ENCODE data around the gene PDE7B. TPM values are rescaled to one million over a fixed set of nuclear protein-coding genes. Genes with fewer than 3 reads are reported as not detected.
A peak's percentile ranks its signal among the peaks of the same experiment; 100 is the strongest.

The PDE7B gene
- total RNA-seq (2014; rRNA removed; shearing (Covaris generic)) = 0.17 and 0.65 TPM in 2 replicates

DNA sequence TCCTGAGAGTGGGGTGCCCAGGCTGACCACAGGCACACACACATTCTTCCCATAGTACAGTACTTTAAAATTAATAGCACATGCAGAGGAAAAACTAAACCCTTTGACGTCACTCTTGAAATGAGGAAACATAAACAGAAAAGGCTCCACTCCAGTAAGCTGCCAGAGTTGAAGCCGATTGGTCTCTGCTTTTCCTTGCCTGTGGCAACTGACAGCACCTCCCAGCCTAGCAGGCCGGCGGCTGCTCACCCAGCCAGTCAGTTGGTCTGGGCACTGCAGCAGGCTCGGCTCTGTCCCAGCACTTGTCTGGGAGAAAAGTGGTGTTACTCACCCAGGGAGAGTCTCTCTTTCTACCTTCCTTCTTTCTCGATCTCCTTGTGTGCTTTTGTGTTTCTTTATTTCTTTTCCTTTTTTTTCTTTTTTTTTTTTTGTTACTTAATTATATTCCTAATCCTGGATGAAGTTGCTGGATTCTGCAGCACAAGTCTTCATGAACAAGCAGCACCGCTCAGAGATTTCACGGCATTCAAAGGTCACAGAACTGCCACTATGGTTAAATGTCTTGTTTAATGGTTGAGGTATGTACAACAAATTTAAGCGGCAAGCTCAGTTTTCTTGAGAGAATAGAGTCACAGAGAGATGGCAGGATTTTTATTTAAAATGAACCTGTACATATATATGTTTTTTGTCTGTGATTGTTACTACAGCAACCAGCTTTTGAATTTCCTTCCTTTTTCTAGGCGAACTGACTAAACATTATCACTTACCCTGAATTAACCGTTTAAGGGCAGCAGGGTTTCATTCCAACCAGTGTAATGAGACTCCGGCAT is at the start of gene PDE7B:
Gene PDE7B, plus strand, starts transcription at position 260 of the 830 bp plus-strand sequence.
- DNase-seq (ENCODE audit: low read depth) = peak; percentile 88

DNA sequence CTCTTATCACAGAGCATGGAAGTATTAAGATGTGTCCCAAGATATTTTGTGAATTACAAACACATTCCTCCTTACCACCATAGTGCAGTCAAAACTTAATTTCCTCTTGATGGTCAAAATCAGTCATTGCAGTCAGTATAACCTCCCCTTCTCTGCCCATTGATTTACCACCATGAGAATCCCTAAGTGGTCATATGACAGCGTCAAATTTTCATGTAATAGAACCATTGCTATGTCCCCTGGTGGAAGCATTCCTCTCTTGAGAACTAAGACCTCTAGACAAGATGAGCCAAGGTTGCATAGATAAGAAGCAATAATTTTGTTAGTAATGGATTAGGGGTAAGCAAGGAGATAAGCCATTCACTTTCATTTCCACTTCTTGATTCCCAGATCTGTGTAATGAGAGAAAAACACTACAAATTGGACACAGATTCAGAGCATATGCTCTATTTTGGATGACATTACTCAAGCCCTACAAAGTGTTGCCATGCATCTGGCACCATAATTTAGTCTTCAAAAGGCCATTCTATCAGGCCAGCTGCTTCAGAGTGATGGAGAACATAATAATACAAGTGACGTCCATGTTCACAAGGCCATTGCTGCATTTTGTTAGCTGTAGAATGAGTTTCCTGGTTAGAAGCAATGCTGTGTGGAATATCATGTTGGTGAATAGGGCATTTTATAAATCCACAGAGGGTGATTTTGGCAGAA is 49.6 kb upstream of the PDE7B start:
- no peak for DNase-seq (ENCODE audit: low read depth)

DNA sequence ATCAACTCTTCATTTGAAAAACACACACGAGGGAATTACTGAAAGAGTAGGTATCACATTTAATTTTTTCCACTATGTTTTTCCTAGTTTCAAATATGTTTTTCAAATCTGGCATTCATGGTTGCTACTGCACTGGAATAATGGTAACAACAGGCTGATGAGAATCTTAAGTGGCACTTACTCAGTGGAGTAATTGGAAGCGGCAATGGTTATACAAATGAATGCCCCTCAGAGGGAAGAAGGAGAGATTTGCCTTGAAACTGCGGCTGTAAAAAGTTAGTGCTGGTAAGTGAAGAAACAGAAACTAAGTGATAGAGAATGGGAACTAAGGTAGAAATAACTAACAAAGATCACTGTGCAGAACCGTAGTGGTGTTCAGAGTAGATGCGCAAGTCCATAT is 41.0 kb upstream of the PDE7B start:
- no peak for DNase-seq (ENCODE audit: low read depth)

DNA sequence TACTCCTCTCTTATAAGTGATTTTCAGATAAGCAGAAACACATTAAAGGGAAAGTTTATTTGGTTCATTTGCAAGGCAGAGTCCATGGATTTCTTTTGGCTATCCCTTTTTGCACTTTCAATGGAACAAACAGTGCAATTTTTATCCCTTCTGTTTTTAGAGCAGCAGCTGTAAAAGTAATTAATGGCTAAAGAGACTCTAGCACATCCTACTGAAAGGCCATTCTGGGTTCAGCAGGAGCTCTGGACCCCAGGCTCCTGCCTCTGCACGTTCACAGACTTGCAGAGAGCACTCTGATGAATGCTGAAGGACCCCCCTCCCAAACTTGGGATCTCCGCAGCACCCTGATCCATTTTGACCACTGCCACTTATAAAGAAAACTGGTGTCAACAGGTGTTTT is 40.3 kb upstream of the PDE7B start:
- no peak for DNase-seq (ENCODE audit: low read depth)

DNA sequence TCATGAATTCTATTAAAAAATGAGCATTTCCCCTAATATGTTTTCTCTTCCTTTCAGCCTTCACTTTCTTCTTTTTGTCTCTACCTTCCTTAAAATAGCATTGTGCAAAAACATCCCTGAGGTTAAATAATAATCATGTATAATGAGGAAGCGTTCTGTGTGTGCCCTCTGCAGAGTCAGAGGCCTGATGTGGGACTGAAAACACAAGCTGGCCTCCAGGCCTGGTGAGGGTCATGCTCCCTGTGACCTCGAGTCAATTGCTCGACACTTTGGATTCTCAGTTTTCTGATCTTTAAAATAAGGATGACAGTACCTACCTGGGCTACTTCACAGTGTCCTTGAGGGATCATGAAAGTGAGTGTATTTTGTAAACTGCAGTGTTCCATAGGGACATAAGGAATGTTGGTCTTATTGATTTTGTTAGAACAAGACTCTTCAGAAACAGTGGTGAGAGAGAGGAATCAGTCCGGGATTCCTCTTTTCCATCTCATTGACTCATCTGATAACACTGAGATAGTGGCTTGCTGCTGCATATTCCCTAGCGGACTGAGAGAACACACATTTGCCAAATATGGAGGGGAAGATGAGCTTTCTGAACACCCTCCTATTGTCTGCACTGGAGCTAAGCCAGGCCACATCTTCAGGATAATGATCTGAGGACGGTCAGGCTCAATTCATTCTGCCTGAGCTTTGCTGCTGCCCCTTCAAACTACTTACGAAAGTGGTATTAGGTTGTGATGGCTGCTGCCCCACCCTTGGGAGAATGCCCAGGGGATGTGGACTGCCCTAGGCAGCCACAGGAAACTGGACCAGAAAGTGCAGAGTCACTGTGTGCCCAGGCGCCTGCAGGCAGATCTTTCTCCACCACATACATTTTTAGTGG is 39.6 kb upstream of the PDE7B start:
- peak; percentile 61 for DNase-seq (ENCODE audit: low read depth)

DNA sequence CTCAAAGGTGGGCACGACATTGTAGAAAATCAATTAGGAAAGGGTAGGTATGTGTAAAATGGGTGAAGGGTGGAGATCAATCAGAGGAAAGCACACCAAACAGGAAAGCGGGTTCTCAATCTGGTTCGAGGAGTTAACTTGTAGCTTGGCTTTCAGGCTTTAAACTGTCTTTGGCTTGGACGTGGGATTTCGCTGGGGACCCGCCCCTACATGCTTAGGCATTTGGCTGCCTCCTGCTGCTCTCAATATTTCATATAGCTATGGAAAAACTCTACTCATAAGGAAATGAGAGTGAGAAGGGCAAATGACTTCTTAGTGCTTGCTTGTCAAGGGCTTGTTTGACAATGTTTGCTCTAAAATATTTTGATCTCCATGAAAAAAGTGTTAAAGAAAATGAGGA is 38.1 kb upstream of the PDE7B start:
- no peak for DNase-seq (ENCODE audit: low read depth)

DNA sequence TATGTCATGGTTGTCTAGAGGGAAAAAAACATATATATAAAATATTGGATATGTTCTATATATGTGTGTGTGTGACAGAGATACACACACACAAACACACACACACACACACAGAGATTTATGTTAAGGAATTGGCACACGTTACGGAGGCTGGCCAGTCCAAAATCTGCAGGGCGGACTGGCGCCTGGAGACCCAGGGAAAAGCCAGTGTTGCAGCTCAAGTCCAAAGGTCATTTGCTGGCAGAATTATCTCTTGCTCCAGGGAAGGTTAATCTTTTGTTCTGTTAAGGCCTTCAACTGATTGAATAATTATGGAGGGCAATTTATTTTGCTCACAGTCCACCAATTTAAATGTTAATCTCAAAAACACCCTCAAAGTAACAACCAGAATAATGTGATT is 37.5 kb upstream of the PDE7B start:
- no peak for DNase-seq (ENCODE audit: low read depth)

DNA sequence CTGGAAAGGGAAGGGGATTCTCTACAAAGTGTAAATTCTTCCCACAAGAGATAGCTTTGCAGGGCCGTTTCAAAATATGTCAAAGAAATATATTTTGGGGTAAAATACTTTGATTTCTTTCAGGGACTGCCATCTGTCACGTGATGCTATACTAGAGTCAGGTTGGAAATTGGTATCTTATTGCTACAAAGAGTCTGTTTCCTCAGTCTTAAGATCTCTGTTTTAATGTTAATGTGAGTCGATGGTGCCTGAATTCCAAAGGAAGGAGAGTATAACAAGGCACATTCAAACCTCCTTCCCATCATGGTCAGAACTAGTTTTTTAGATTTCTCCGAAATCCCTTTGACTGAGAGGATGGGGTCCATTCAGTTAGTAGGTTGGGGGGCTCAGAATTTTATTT is 36.3 kb upstream of the PDE7B start:
- DNase-seq (ENCODE audit: low read depth) = no peak

DNA sequence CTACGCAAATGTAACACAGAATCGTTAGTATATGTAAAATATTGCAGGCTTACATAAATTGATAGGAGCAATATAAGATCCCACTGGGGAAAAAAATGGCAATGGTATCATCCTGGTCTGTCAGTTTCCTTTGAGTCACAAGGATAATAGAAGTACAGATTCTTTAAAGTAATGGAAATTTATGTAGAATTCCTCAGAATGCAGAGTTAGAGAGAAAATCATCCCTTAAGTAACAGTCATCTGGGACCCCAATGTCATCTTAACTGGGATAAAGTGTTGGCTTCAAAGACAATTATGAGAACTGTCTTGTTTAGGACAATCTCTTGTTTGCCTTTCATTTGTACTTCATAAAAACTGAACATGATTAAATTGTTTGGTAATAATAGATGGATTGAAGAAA is 34.5 kb upstream of the PDE7B start:
- DNase-seq (ENCODE audit: low read depth) = no peak

DNA sequence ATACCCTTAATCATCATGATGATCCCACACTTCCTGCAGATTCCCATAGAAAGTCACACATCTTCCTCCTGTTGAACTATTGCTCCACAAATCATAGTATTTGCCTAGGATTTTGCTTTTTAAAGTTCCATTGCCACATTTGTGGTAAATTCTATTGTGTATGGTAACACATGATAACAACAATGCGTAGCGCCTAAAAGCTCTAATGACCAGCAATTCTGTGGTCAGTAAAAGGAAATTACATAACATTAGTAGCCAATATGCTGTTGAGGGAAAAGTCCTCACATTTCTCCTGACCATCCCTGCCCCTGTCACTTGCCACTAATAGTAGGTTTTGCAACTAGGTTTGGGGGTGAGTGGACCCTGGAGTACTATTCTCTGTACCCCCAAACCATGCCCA is 31.8 kb upstream of the PDE7B start:
- no peak for DNase-seq (ENCODE audit: low read depth)

DNA sequence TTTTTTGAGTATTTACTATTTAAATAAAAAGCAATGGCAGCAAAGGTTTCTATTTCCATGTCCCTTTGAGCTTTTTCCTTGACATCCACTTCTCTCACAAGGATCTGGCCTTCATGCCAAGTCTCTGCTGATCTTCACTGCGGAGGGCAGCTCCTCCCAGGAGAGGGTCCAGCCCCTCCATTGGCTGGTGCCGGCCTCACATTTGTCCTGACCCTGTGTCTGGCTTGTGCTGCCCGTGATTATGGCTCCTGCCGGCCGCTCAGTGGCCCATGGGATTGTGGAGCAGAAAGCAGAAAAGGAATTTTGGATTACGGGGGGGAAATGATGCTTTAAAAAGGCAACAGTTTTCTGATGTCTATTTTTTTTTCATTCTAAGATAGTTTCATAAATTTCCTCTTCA is 31.2 kb upstream of the PDE7B start:
- no peak for DNase-seq (ENCODE audit: low read depth)

DNA sequence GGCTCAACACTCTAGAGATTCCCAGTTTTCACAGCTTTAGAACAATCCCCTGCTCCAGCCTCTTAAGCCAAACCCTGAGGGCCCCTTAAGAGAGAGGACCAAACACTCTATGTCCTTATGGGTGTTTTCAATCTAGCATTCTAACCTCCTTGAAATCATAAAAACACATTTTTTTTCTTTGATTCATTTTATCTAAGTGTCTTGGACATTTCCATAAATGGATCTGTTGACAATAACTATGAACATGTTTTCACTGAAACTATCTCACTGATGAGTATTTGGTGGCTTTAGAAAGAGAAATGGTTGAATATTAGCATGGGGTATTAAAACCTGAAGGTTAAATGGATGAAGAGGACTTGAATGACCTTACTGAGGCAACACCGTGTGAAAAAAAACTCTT is 27.6 kb upstream of the PDE7B start:
- no peak for DNase-seq (ENCODE audit: low read depth)

DNA sequence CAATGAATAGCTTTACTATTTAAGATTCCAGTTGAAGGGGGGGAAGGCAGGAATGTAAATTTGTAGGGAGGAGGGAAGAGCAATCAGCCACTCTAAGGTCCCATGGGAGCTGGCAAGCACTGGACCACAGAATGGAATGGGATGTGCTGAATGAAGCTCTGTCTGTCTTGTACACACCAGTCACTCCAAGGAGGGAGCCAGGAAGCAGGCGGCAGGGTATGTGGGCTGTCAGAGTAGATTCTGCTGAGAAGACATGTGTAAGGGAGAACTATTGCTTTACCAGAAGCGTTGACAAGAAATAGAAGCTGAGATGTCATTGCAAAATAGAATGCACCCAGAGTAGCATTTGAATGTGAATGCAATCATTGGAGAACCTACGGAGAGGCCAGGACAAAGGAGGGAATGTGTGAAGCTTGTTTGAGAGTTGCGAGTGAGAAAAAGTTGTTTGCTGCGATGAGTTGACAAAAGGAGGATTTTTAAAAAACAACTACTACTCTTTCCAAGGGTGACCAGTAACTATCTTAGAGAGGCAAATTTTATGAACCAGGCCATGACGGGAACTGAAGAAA is 25.2 kb upstream of the PDE7B start:
- DNase-seq (ENCODE audit: low read depth) = no peak

DNA sequence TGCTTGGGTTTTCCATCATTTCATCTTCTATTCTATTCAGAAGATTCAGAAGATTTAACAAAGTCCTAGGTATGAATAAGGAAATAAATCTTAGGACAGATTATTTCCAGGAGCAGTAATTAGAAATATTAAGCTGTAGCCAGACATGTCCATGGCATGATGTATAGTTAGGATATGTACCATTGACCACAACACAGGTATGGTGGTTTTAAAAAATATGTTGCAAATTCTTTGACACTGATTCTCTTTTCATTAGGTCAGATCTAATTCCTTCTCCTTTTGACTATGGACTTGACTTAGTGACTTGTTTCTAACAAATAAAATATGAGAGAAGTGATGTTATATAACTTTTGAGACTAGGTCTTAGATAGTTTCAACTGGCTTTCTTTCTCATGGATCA is 23.5 kb upstream of the PDE7B start:
- DNase-seq (ENCODE audit: low read depth) = no peak

DNA sequence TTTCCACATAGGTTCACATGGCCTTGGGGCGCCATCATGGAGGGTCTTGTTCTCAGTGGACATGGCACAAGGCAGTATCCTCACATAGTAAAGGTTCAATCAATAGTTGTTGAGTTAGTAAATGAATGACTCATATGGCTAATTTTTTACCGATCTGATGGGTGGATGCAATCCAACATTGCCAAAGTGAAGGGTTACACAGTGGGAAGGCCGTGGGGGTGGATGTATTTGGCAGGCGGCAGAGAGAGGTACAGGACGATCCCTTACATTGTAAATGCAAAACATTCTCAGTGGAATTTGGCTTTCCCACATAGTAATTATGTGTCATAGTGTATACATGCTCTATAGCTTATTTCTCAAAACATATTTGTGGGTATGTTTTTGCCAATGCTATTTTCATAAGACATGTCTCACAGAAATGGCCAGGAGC is 21.0 kb upstream of the PDE7B start:
- DNase-seq (ENCODE audit: low read depth) = peak; percentile 8

DNA sequence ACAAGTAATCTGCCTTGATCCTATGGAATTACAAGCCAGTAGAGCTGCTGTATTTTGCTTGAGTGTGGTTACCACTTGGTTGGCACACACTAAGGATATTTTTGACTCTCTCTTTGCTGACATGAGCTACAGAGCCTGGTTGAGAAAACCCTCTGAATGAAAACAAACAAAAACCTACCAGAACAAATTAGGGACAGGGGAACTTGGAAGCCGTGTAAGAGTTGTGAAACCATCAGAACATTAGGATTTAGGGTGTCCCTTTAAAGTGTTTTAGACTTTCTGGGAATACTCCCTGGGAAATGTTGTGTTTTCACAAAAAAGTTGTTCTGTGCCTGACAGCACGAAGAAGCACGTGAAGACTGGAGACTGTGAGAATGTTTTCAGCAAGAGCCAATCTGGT is 20.5 kb upstream of the PDE7B start:
- no peak for DNase-seq (ENCODE audit: low read depth)

DNA sequence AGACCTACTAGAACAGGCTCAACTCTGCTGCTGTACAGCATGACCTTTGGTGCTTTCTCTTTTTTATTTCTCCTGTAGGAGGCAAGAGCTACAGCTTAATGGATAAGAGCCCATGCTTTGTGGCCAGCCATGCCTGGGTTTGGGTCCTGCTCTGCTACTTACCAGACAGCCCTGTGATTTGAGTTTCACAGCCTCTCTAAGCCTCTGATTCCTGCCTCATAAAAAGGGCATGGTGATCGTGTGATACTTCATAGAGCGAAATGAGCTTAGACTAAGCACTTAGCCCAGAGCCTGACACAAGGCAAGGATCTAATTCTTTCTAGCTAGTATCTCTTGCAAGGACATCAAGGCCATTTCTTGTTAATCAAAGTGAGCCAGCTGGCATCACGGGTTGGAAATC is 19.3 kb upstream of the PDE7B start:
- DNase-seq (ENCODE audit: low read depth) = no peak

DNA sequence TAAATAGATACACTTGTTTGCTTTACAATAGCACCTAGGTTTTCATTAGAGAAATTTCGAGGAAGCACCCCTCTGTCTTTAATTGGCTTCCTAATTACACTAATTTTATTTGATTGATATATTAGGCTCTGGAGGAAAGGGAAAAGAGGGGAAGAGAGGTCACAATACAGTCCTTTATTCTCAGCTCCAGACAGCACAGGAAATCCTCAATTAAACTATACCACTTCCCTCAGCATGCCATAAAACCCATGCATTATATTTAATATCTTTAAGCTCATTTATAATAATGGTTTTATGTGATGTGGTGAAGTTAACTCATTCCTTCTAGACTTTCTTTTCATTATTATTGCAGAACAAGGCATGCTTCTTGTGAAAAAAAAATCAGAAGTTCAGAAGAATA is 17.7 kb upstream of the PDE7B start:
- no peak for DNase-seq (ENCODE audit: low read depth)

DNA sequence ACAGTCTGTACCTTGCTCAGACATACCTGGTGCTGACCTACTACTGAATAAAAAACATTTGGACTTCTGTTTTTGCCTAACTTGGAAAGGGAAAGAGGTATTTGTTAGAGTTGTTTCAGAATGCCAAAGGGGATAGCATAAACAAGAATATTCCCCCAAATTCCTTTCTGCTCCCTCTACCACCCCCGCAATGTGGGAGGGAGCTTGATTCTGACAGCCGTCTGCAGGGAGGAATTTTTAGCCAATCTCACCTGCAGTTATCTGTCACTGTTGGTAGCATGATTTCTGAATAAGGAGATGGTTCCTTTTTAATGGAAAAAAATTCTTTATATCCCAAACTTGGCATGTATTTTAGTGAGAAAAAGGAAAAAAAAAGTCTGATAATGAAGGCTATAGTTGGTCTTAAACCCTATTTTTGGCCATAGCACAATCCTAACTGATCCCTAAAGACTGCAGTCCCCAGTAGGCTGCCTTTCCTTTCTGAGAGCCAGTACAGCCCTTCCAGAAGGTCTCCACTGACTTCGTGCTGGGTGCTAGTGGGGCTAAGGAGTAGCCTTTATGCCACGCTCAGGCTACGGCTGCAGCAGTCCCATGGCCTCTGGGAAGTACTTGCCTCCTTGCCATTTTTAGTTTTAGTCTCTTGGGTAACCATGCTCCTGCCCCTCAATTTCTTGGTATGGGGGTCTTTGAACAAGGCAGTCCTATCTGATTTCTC is 13.6 kb upstream of the PDE7B start:
- no peak for DNase-seq (ENCODE audit: low read depth)

DNA sequence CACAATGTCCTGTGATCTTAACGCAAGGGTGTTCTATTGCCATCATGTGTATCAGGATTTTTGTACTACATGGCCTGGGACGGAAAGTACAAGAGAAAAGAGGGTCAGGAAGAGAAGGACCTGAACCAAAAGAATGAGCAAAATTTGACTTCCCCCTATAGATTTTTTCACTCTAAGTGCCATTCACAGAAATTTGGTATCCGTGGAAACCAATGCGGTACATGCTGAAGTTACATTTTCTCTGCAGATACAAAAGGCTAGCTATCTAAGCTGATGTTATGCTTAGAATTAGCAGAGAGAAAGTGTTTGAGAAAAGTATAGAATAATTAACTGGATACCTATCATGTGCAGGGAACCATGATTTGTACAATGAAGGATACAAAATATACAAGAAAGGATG is 12.4 kb upstream of the PDE7B start:
- no peak for DNase-seq (ENCODE audit: low read depth)
